Activated naive CD4-positive, alpha-beta T cell treated with anti-CD3 and anti-CD28 coated beads, Interleukin-2, amount 50 U/mL, for 72 hours (primary cell): ENCODE data around the gene RCAN2. TPM values are rescaled to one million over a fixed set of nuclear protein-coding genes. Genes with fewer than 3 reads are reported as not detected.

ENCODE experiments used
- ATAC-seq, 2 donors: fragments of 150-1000 bp; cut with Tn5 transposase; 2 replicates each; pipeline ENCODE4 v1.10.0; 2021; ENCODE audit warnings: mild to moderate bottlenecking in 2 of 2, moderate library complexity in 2 of 2
- DNase-seq, 2 donors: peaks; one replicate each; pipeline ENCODE4 v3.0.0; 2021 to 2022; ENCODE audit warnings: low spot score in 2 of 2
- H3K27ac Mint-ChIP-seq, 2 donors: one replicate each; pipeline ENCODE4 v1.8.0; 2022; ENCODE audit warnings: mild to moderate bottlenecking in 2 of 2, mixed read lengths in 2 of 2
- H3K36me3 Mint-ChIP-seq, 2 donors: one replicate each; pipeline ENCODE4 v1.8.0; 2022; ENCODE audit warnings: mixed read lengths in 2 of 2
- H3K9me3 Mint-ChIP-seq, 2 donors: one replicate each; pipeline ENCODE4 v1.8.0; 2022; ENCODE audit warnings: mixed read lengths in 2 of 2
- total RNA-seq, 2 donors: library from RNA; stranded (reverse); gene quantifications; one replicate each; pipeline ENCODE4 v1.2.3, GENCODE V29; 2022

The RCAN2 gene
- total RNA-seq, 2 donors from 2014 or later: 0.74 TPM; not detected in 1

- H3K27ac Mint-ChIP-seq: no peak overlapping the region
- ATAC-seq: no peak
- no peaks in the 10 kb centered on the region for H3K9me3 Mint-ChIP-seq
- H3K36me3 Mint-ChIP-seq: no peaks in the 10 kb centered on the region
- DNase-seq: no peak
Measured at GRCh38 chr6:46502486-46503119, 11.4 kb upstream of the RCAN2 start.

GRCh38 chr6:46501136-46502089, 10.2 kb upstream of the RCAN2 start:
- Mint-ChIP-seq H3K36me3 (no peaks in the 10 kb centered on the region), H3K27ac (no peak overlapping the region), H3K9me3 (no peaks in the 10 kb centered on the region)
- DNase-seq (no peak), ATAC-seq (no peak)

DNA sequence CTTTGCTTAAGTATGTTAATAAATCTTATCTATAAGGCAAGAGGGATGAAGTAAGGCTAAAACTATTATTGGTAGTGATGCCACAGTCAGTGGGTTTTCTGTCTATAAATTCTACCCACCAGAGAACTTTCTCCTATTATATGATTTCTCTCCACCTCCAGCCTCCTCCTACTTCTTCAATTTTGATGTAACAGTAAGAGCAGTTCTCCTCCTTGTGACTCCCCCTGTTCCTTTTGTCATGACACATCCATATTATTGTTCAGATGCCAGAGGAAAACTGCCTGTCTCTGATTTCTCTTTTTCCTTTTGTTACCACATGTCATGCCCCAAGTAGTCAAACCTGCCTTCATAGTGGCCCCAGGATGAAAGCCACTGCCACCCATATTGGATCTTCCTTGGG, 9.1 kb upstream of the RCAN2 start:
- ATAC-seq: no peak
- no peak for DNase-seq
- no peaks in the 10 kb centered on the region for H3K9me3 Mint-ChIP-seq
- H3K36me3 Mint-ChIP-seq: no peaks in the 10 kb centered on the region
- no peak overlapping the region for H3K27ac Mint-ChIP-seq

DNA sequence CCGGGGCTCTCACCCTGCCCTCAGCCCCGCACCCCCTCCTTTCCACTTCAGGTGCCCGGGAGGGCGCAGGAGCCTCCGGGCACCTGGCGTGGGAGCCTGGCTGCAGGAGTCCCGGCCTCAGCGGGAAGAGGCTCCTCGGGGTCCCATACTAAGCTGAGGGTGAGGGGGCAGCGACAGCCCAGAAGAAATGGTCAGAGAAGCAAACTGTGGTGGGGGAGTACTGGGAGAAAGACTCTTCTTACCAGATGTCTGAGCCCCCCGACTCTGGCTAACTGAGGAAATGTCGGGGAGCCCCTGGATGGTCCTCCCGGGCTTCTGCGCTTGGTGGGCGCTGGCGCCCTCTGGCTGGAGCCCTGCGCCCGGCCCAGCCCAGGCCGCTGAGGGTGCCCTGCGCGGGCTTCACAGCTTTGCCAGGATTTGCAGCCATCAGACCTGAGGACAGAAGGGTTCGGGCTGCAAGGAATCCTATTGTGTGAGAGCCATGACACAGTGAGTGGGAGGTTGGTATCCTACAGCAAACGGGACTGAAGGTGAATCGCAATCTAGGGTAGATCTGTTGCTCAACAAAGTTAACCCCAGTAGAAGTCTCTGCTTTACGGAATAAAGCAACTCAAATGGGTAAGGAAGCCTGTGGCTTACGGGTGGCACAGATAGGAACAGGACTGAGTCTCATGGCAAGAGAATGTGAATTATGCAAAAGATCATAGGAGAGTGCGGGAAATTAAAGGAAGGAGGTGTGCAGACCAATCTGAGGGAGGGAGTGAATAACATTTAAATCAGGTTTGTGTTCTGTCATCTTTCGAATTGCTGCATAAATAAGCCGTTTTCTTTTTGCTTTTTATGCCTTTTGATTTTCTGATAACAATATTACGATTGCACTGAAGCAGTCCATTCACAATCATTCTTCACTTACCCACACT, 639 bp upstream of the RCAN2 start:
- peak in 1 of 2 donors; percentile 3 for DNase-seq
- peaks cover 0 to 5% of the 10 kb centered on the region in 2 donors for H3K36me3 Mint-ChIP-seq
- no peak overlapping the region for H3K27ac Mint-ChIP-seq
- ATAC-seq: peak; percentile 24 to 65
- H3K9me3 Mint-ChIP-seq: no peaks in the 10 kb centered on the region

DNA sequence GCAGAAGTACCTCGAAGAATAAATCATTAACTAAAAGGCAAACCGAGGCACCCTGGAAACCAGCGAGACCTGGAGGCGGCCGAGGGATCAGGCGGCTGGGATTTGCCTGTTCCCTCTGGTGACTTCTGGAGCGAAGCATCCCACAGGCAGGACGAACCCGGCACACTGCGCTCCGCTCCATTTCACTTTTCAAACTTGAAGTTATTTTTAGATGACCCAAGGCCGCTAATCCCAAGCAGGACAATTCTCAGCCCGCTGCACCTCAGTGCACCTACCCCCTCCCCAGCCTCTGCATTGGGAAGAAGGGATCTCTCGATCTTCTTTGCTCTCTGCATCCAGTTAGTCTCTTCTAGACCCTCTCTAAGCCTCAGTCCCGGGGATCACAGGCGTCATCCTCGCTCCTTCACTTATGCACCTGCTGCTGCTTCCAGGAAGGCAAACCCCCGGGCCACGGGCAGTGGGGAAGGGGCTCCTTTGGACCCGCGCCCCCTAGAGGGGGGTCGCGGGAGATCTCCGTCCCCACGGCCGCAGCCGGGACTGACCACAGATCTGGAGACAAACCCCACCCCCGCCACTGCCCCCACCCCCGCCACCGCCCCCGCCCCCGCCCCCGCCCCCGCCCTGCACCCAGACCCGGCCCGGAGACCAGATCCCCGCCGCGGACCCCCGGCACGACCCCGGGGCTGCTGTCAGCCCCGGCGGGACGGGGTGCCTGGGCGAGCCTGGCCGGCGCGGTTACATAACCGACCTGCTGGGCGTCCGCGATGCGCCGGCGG, 636 bp downstream of the RCAN2 start:
- ATAC-seq: no peak
- H3K27ac Mint-ChIP-seq: no peak overlapping the region
- no peaks in the 10 kb centered on the region for H3K9me3 Mint-ChIP-seq
- no peak for DNase-seq
- peaks cover 0 to 5% of the 10 kb centered on the region in 2 donors for H3K36me3 Mint-ChIP-seq

- Mint-ChIP-seq H3K9me3 (no peaks in the 10 kb centered on the region), H3K27ac (no peak overlapping the region), H3K36me3 (peaks cover 0 to 10% of the 10 kb centered on the region in 2 donors)
- DNase-seq (no peak), ATAC-seq (no peak)
Measured at GRCh38 chr6:46486181-46486580, 5.1 kb downstream of the RCAN2 start.

DNA sequence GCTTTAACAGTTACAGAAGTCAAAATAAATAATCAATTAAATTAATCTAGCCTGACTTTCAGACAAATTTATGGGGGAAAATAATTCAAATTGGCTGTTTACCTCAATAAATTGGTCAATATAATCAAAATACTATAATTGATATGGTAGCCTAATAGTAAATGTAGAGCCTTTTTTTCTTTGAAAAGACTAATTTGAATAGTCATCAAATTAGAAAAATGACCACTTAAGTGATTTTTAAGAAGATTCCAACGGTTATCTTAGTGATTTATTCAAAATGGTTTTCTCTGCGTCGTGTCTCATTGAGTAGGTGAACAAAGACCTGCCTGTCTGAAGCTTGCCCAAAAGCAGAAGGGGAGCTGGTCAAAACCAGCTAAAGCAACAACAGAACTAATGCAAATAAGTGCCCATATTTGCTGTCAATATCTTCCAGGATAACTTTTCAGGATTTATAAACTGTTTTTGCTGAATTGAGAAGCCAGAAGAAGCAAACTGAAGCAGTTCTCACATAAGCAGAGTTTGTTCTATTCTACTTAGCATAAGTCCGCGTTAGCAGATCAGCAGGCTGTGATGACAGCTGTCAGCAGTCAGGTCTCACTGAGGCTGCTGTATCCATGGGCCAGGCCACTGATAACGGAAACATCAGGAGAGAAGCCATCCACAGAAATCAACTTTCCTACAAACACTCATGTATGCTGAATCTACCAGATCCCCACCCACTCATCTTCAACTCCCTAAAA, 7.0 kb downstream of the RCAN2 start:
- H3K36me3 Mint-ChIP-seq: peaks cover 0 to 4% of the 10 kb centered on the region in 2 donors
- no peak for ATAC-seq
- no peak overlapping the region for H3K27ac Mint-ChIP-seq
- DNase-seq: no peak
- H3K9me3 Mint-ChIP-seq: no peaks in the 10 kb centered on the region

- H3K9me3 Mint-ChIP-seq: no peaks in the 10 kb centered on the region
Measured at GRCh38 chr6:46476301-46476700, 14.9 kb downstream of the RCAN2 start.

DNA sequence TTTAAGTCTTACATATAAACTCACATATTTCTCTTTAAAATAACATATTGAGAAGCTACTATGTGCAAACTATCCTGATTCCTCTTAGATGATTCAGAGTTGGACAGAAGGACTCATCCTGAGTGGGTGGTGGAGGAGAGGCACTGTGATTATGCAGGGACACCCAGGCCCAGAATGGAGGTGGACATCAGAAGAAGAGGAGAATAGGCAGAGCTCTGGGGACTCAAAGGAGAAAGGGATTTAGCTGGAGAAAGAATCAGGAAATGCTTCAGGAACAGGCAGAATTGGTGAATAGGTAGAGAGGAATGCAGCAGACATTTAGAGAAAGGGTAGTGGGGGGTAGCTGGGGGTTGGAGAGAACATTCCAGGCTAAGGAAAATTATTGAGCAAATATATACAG, 17.4 kb downstream of the RCAN2 start:
- Mint-ChIP-seq H3K36me3 (no peaks in the 10 kb centered on the region), H3K27ac (no peak overlapping the region), H3K9me3 (no peaks in the 10 kb centered on the region)
- DNase-seq (no peak), ATAC-seq (no peak)

More at GRCh38 chr6:46476301-46476700, 14.9 kb downstream of the RCAN2 start:
- Mint-ChIP-seq H3K27ac (no peak overlapping the region), H3K36me3 (no peaks in the 10 kb centered on the region)
- DNase-seq (no peak), ATAC-seq (no peak)

DNA sequence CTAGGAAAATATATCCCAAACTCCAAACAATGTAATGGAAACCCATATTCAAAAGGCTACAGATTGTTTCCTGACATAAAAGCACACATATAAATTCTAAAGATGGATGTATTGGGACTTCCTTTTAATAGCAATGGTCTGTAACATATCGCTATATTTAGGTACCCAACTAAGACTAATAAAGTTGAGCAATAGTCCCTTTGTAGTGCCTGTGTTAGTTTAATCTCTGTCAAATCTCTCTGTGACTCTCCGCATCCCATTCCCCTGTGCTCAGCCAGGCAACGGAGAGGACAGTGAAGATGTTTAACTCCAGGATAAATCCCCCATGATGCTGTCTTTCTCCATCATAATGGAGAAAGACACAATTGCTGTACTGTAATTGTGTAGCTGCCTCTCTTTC, 19.0 kb downstream of the RCAN2 start:
- Mint-ChIP-seq H3K9me3 (no peaks in the 10 kb centered on the region), H3K27ac (no peak overlapping the region), H3K36me3 (no peaks in the 10 kb centered on the region)
- ATAC-seq: no peak
- no peak for DNase-seq

GRCh38 chr6:46469021-46469420, 22.2 kb downstream of the RCAN2 start:
- DNase-seq (no peak), ATAC-seq (no peak)
- Mint-ChIP-seq H3K9me3 (no peaks in the 10 kb centered on the region), H3K27ac (no peak overlapping the region), H3K36me3 (no peaks in the 10 kb centered on the region)

- Mint-ChIP-seq H3K27ac (no peak overlapping the region), H3K9me3 (no peaks in the 10 kb centered on the region), H3K36me3 (no peaks in the 10 kb centered on the region)
- ATAC-seq (no peak), DNase-seq (no peak)
Measured at GRCh38 chr6:46468403-46469010, 22.7 kb downstream of the RCAN2 start.

DNA sequence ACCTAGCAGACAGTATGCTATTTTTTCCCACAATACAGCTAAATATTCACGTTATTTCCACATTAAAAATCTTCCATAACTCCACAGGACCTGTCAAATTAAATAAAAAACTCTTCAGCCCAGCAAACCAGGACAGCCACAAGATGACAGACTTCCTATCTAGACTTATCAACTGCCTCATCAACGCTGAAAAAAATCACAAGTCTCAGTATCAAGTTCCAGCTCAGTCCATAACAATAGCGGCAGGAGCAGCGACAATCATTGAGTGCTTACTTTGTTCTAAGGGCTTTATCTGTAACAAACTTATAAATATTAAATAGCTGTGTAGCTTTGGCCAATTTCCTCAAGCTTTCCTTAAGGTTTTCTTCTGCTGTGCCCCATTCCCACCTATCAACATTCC, 24.7 kb downstream of the RCAN2 start:
- H3K36me3 Mint-ChIP-seq: no peaks in the 10 kb centered on the region
- ATAC-seq: no peak
- no peak for DNase-seq
- H3K27ac Mint-ChIP-seq: no peak overlapping the region
- no peaks in the 10 kb centered on the region for H3K9me3 Mint-ChIP-seq

DNA sequence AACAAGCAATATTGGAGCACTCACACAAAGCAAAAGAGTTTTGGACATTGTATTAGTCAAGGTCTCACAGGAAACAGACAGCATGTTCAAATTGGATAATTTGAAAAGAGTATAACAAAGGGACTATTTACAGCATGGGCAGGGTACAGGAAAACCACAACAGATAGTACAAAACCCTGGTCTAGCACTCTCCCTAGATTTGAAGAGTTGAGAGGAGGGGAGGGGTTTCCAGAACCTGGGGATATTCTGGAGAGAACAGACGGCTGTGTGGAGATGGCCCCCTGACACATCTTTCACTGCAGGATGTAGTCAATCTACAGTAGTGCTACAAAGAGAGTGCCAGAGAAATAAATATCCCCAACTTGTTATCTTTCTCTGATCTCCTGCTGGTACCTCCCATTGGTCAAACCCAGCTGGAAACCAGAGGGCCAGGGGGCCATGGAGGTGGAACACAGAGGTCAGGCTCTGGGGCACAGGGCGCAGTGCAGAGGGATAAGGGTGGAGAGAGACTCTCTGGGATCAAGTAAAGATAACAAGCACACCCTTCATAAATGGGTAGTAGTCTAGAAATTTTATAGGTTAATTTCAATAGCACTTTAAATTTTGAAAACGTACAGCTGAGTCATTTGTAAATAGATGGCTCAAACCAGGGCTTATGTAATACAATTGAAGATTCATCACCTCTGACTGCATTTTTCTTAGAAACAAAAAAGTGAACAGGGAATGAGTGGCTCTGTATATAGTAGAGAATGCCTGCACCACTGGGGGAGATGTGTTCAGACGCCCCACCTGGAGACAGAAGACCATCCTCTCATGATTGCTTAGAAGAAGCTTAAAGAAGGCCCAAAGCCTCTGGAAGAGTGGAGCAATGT, 25.7 kb downstream of the RCAN2 start:
- DNase-seq (no peak), ATAC-seq (no peak)
- Mint-ChIP-seq H3K9me3 (no peaks in the 10 kb centered on the region), H3K27ac (no peak overlapping the region), H3K36me3 (no peaks in the 10 kb centered on the region)
